K562 (cell line): Measurements from ENCODE around the gene BTBD10. TPM values are rescaled to one million over a fixed set of nuclear protein-coding genes. Genes with fewer than 3 reads are reported as not detected.
A peak's percentile ranks its signal among the peaks of the same experiment; 100 is the strongest.

Source experiments
- ATAC-seq: fragments of 200-7000 bp; cut with Tn5 transposase; 3 replicates; pipeline ENCODE4 v1.9.1; 2020; ENCODE audit warnings: moderate library complexity
- BruUV-seq: library from RNA; stranded (reverse); fragments of 400-500 nt; replicated peaks from 2 replicates; lab custom pipeline; 2021; lab: Mats Ljungman, UMichigan
- CTCF ChIA-PET: fragments of 300-600 bp; formaldehyde crosslinking; extraction: SDS; loops from one replicate; lab custom pipeline; 2021; ENCODE audit warnings: low intra/inter-chr PET ratio; lab: Yijun Ruan, JAX
- POLR2A ChIA-PET: fragments of 300-600, 350-650 bp; sonication (Branson Sonifier 250); formaldehyde crosslinking; extraction: SDS; loops from one replicate; lab custom pipeline; 2021; ENCODE audit warnings: antibody characterized with exemption, inconsistent platforms; lab: Yijun Ruan, JAX
- DNase-seq, 4 experiments: peaks; one replicate each; pipeline versions ENCODE4 v3.0.0 to v3.0.0-alpha.2; 2011 to 2018; ENCODE audit warnings: low spot score in 3 of 4, mixed read lengths in 3 of 4; ENCODE audit errors: extremely low read depth in 1 of 4
- FAIRE-seq: peaks from 2 replicates; lab custom pipeline; 2011; peaks lifted over from hg19 to GRCh38; lab: Jason Lieb, UNC
- H2AFZ ChIP-seq: 2 replicates; pipeline ENCODE4 v1.6.0; 2011; ENCODE audit warnings: low read depth, low read length, control low read depth, inconsistent platforms
- H3K27ac ChIP-seq: fragments of 200-600 bp; 3 replicates; pipeline ENCODE4 v1.8.0; 2011; ENCODE audit warnings: low read depth, mild to moderate bottlenecking, control low read depth, inconsistent platforms, low read length, moderate library complexity, mixed read lengths; ENCODE audit errors: extremely low read depth
- H3K27me3 ChIP-seq, 2 experiments: fragments of 300-600 bp in 1 of 2; 2 replicates in 1 of 2; 3 replicates in 1 of 2; pipeline versions ENCODE4 v1.6.0 to v1.8.0; 2011; ENCODE audit warnings: inconsistent platforms in 2 of 2, low read length in 2 of 2, mild to moderate bottlenecking in 1 of 2, mixed read lengths in 1 of 2, moderate library complexity in 1 of 2; ENCODE audit not compliant: control insufficient read depth in 2 of 2, insufficient read depth in 2 of 2
- H3K36me3 ChIP-seq: fragments of 300-600 bp; 3 replicates; pipeline ENCODE4 v1.8.0; 2011; ENCODE audit warnings: mild to moderate bottlenecking, low read length, inconsistent platforms; ENCODE audit not compliant: control insufficient read depth, insufficient read depth
- H3K4me1 ChIP-seq, 2 experiments: fragments of 200-600 bp in 1 of 2; replicated peaks in 1 of 2; 2 replicates in 1 of 2; 3 replicates in 1 of 2; pipeline versions ENCODE4 v1.5.1 to v1.8.0; 2011; ENCODE audit warnings: inconsistent platforms in 2 of 2, low read length in 2 of 2, mild to moderate bottlenecking in 1 of 2, mixed read lengths in 1 of 2, moderate library complexity in 1 of 2; ENCODE audit not compliant: control insufficient read depth in 2 of 2, insufficient read depth in 2 of 2
- H3K4me2 ChIP-seq: 2 replicates; pipeline ENCODE4 v1.6.1; 2011; ENCODE audit warnings: low read length, control low read depth, inconsistent platforms, mixed read lengths; ENCODE audit not compliant: insufficient read depth
- H3K4me3 ChIP-seq: fragments of 200-600 bp; sonication (generic), shearing (Covaris generic); 2 replicates; pipeline ENCODE4 v1.5.1; 2016; ENCODE audit warnings: control low read depth, inconsistent platforms
- H3K79me2 ChIP-seq: fragments of 200-600 bp; 3 replicates; pipeline ENCODE4 v1.8.0; 2011; ENCODE audit warnings: low read length, inconsistent platforms; ENCODE audit not compliant: control insufficient read depth, insufficient read depth
- H3K9ac ChIP-seq, 2 experiments: 2 replicates each; pipeline versions ENCODE4 v1.6.0 to v1.6.1; 2011; ENCODE audit warnings: low read depth in 2 of 2, low read length in 2 of 2, control low read depth in 1 of 2, inconsistent platforms in 1 of 2, mild to moderate bottlenecking in 1 of 2, mixed read lengths in 1 of 2; ENCODE audit not compliant: insufficient read depth in 1 of 2
- H3K9me1 ChIP-seq: one replicate; pipeline ENCODE4 v1.6.0; 2011; ENCODE audit warnings: inconsistent platforms, mild to moderate bottlenecking, low read length, moderate library complexity; ENCODE audit not compliant: control insufficient read depth, insufficient read depth
- H3K9me3 ChIP-seq: replicated peaks from 2 replicates; pipeline ENCODE4 v1.5.1; 2011; ENCODE audit warnings: low read depth, low read length, inconsistent platforms; ENCODE audit not compliant: control insufficient read depth, insufficient read depth
- H4K20me1 ChIP-seq: replicated peaks from 2 replicates; pipeline ENCODE4 v1.6.1; 2011; ENCODE audit warnings: low read length, inconsistent platforms, mixed read lengths; ENCODE audit not compliant: control insufficient read depth, insufficient read depth
- VEZF1 ChIP-seq: fragments of 200-800 bp; sonication (Bioruptor generic); IDR thresholded peaks from 2 replicates; pipeline ENCODE4 v1.6.1; 2017; ENCODE audit warnings: missing genetic modification characterization, missing compliant biosample characterization
- ZKSCAN8 ChIP-seq: fragments of 200-800 bp; sonication (Bioruptor generic); IDR thresholded peaks from 2 replicates; pipeline ENCODE4 v1.6.1; 2016; ENCODE audit warnings: missing genetic modification characterization, missing compliant biosample characterization
- WGBS: fragments of 100-300 bp; shearing (Covaris generic); methylation state at CpG from one replicate; pipeline ENCODE4 v1.1.6; 2016; ENCODE audit warnings: low coverage, mixed read lengths; ENCODE audit not compliant: insufficient coverage; ENCODE audit errors: missing lambda C conversion rate; 5-methylcytosine and 5-hydroxymethylcytosine counted together
- in situ Hi-C: fragments of 300-500 bp; cut with MboI; formaldehyde crosslinking; loops from 4 replicates; pipeline ENCODE4 v1.15.0; 2018; ENCODE audit warnings: inconsistent platforms, mixed read lengths
- intact Hi-C: fragments of 100-400 bp; cut with micrococcal nuclease; formaldehyde crosslinking; loops from 2 replicates; pipeline ENCODE4 v1.14.2; 2022
- polyA plus RNA-seq, 8 experiments: library from polyadenylated mRNA; depleted of rRNA in 4 of 8; stranded (reverse) in 5 of 8; unstranded in 3 of 8; fragments of >200 nt; fragmentation: Nextera tagmentation in 2 of 8; fragmentation: Illumina TruSeq in 1 of 8; extraction: Ambion mirVana in 2 of 8; extraction: Trizol in 1 of 8; gene quantifications; 2 replicates each; pipeline versions ENCODE4 v1.2.1 to v1.2.3, GENCODE V29; 2011 to 2014; ENCODE audit warnings: inconsistent platforms in 1 of 8, missing spikeins in 1 of 8
- total RNA-seq, 7 experiments: library from RNA; depleted of rRNA in 6 of 7; stranded (reverse); fragments of >200 nt in 6 of 7; fragmentation: Illumina TruSeq in 2 of 7; extraction: Trizol in 2 of 7; gene quantifications; 2 replicates each; pipeline versions ENCODE4 v1.2.1 to v1.2.3, GENCODE V29; 2011 to 2021; ENCODE audit warnings: low replicate concordance in 1 of 7

Gene BTBD10
- total and polyA plus RNA-seq, 9 of the 15 experiments (the other 6 are each of a cell fraction or from before 2014, with no cell fraction given): 11.6 to 22.8 (median 16.3) TPM

GRCh38 chr11:13348305-13348704 is 114.7 kb downstream of the BTBD10 start:
- Histone ChIP-seq H3K36me3 (no peaks in the 10 kb centered on the region), H3K9me1 (no peaks in the 10 kb centered on the region), H3K4me2 (no peak overlapping the region), H3K4me1 (0 out of 5 replicates have a peak, but pooled peaks cover 0 to 3% of the 10 kb centered on the region in 2 experiments), H2AFZ (no peak overlapping the region), H3K4me3 (no peak overlapping the region), H3K27ac (no peak overlapping the region), H3K9ac (no peak overlapping the region), H3K27me3 (peaks cover 9 to 40% of the 10 kb centered on the region in 2 experiments; a peak in 4 of 5 replicates), H3K79me2 (no peaks in the 10 kb centered on the region), H3K9me3 (no peaks in the 10 kb centered on the region), H4K20me1 (0 out of 2 replicates have a peak, but pooled peaks cover 1% of the 10 kb centered on the region)
- DNase-seq (no peak), FAIRE-seq (no peak), ATAC-seq (no peak)
- intact Hi-C loops: no loop called here
- POLR2A ChIA-PET: no interaction called here
- WGBS: 0% methylated on average over 3 of the region's 3 CpGs
- TF ChIP-seq VEZF1 (peak; percentile 41; the same call in 1 of the 2 replicates), ZKSCAN8 (no peak)
- no TSS peak for BruUV-seq
- in situ Hi-C loops: loop anchor here (10.0 kb wide), 2 partner anchors 144 to 434 kb away; no protein-coding TSS in a partner anchor
- CTCF ChIA-PET: no interaction called here

GRCh38 chr11:13347901-13348300 is 115.1 kb downstream of the BTBD10 start:
- intact Hi-C loops: no loop called here
- H3K9me3 ChIP-seq: no peaks in the 10 kb centered on the region
- in situ Hi-C loops: loop anchor here (10.0 kb wide), 2 partner anchors 143 to 433 kb away; no protein-coding TSS in a partner anchor
- 0 out of 2 replicates have a peak, but pooled peaks have one; percentile 2 for TF ChIP-seq VEZF1

More at GRCh38 chr11:13347901-13348300, 115.1 kb downstream of the BTBD10 start:
- WGBS: under 1% methylated on average over 7 of the region's 7 CpGs
- H3K9ac ChIP-seq: no peak overlapping the region
- BruUV-seq: no TSS peak
- ChIA-PET POLR2A (no interaction called here), CTCF (no interaction called here)
- H3K36me3 ChIP-seq: no peaks in the 10 kb centered on the region
- no peaks in the 10 kb centered on the region for H3K79me2 ChIP-seq
- H3K4me3 ChIP-seq: no peak overlapping the region
- ATAC-seq (no peak), FAIRE-seq (no peak), DNase-seq (no peak)
- 0 out of 5 replicates have a peak, but pooled peaks cover 0 to 3% of the 10 kb centered on the region in 2 experiments for H3K4me1 ChIP-seq
- H3K27me3 ChIP-seq: peaks cover 9 to 38% of the 10 kb centered on the region in 2 experiments; a peak in 4 of 5 replicates
- H3K27ac ChIP-seq: no peak overlapping the region
- H4K20me1 ChIP-seq: 0 out of 2 replicates have a peak, but pooled peaks cover 5% of the 10 kb centered on the region
- no peak overlapping the region for H3K4me2 ChIP-seq
- no peak overlapping the region for H2AFZ ChIP-seq
- H3K9me1 ChIP-seq: no peaks in the 10 kb centered on the region
